Psoas muscle (tissue), 8 donors: ENCODE measurements around the gene SHPK. TPM values are rescaled to one million over a fixed set of nuclear protein-coding genes. Genes with fewer than 3 reads are reported as not detected.

Experiments
- ATAC-seq, 4 donors: fragments of 200-7000 bp; cut with Tn5 transposase; one replicate each; pipeline ENCODE4 v1.9.1; 2020; ENCODE audit warnings: moderate library complexity in 3 of 4, mild to moderate bottlenecking in 2 of 4
- DNase-seq, 2 donors: peaks; one replicate each; pipeline ENCODE4 v3.0.0-alpha.2; 2020
- H3K27ac ChIP-seq: fragments of 200-600 bp; one replicate; pipeline ENCODE4 v1.8.0; 2022
- H3K27me3 ChIP-seq, 3 donors: fragments of 200-600 bp in 1 of 3; one replicate each; pipeline versions ENCODE4 v1.6.1 to v1.8.0; 2013 to 2022; ENCODE audit warnings: low read length in 2 of 3, mild to moderate bottlenecking in 2 of 3, moderate library complexity in 1 of 3; ENCODE audit not compliant: insufficient read depth in 3 of 3
- H3K36me3 ChIP-seq, 2 donors: fragments of 200-600 bp in 1 of 2; one replicate each; pipeline versions ENCODE4 v1.6.1 to v1.8.0; 2013 to 2022; ENCODE audit warnings: low read depth in 1 of 2, mild to moderate bottlenecking in 1 of 2, moderate library complexity in 1 of 2; ENCODE audit not compliant: insufficient read depth in 1 of 2
- H3K4me1 ChIP-seq: fragments of 200-600 bp; one replicate; pipeline ENCODE4 v1.8.0; 2022
- H3K4me3 ChIP-seq: fragments of 200-600 bp; one replicate; pipeline ENCODE4 v1.8.0; 2022; ENCODE audit warnings: mild to moderate bottlenecking
- H3K9me3 ChIP-seq: fragments of 200-600 bp; one replicate; pipeline ENCODE4 v1.8.0; 2022
- CTCF ChIP-seq: fragments of 200-600 bp; IDR thresholded peaks from one replicate; pipeline ENCODE4 v1.8.0; 2022; ENCODE audit warnings: antibody characterized with exemption
- WGBS, 3 donors: extraction: QIAGEN DNeasy Blood & Tissue Kit; methylation state at CpG; one replicate each; pipeline versions ENCODE4 v1.1.6 to v1.1.7; 2013; 5-methylcytosine and 5-hydroxymethylcytosine counted together
- intact Hi-C, 2 donors: fragments of 100-400 bp; cut with DNase I; formaldehyde crosslinking; loops; one replicate each; pipeline versions ENCODE4 v1.11.0 to v1.14.2; 2022
- polyA plus RNA-seq, 3 donors: library from polyadenylated mRNA; stranded (reverse); fragments of 200-250 nt; gene quantifications; one replicate each; pipeline ENCODE4 v1.2.3, GENCODE V29; 2013
- total RNA-seq, 4 donors: library from RNA; stranded (reverse); fragmentation: NEBNext Ultra II Directional in 2 of 4; extraction: Animal tissue kit (Norgen Biotek cat#: 25700) in 2 of 4; gene quantifications; one replicate each; pipeline versions ENCODE4 v1.2.1 to v1.2.4, GENCODE V29; 2021 to 2023
- donor health status: healthy with polysubstance abuse.
- donor health status: DM: no; HTN: no; CAD: no; lungs with moderate emphysema.
- donor health status: Bipolar disorder and iron deficiency.
- donor health status: healthy.
- donor health status: DM: yes; HTN: yes; CAD: no.
- donor health status: DM: no; HTN: no; CAD: no.
- donor health status: DM: no; HTN: no; CAD: no.
- donor health status: DM: yes; HTN: yes; CAD: no.

The SHPK gene
- total and polyA plus RNA-seq, 7 donors, result 1.7 to 3.8 (median 2.2) TPM

- no peaks in the 10 kb centered on the region for H3K27me3 ChIP-seq
- no peak for ATAC-seq
- H3K36me3 ChIP-seq, result peaks cover 0 to 60% of the 10 kb centered on the region in 2 donors
- no peak for TF ChIP-seq CTCF
- intact Hi-C loops, result no loop called here
- no peak overlapping the region for H3K27ac ChIP-seq
- no peaks in the 10 kb centered on the region for H3K9me3 ChIP-seq
- 87 to 92% (median 90%) methylated on average over 8 to 11 of the region's 11 CpGs for WGBS, 3 donors
- H3K4me3 ChIP-seq, result no peak overlapping the region
- H3K4me1 ChIP-seq, result peaks cover 18% of the 10 kb centered on the region
- no peak for DNase-seq
Measured at GRCh38 chr17:3655766-3656165, 19.7 kb upstream of the SHPK start.

- DNase-seq, result peak in 1 of 2 donors; percentile 72
- no peak overlapping the region for H3K27ac ChIP-seq
- peaks cover 0 to 84% of the 10 kb centered on the region in 2 donors for H3K36me3 ChIP-seq
- TF ChIP-seq CTCF, result peak; percentile 49
- 52 to 63% (median 53%) methylated on average over 20 of the region's 20 CpGs for WGBS, 3 donors
- H3K27me3 ChIP-seq, result no peaks in the 10 kb centered on the region
- intact Hi-C loops, result no loop called here
- H3K9me3 ChIP-seq, result no peaks in the 10 kb centered on the region
- no peak overlapping the region for H3K4me3 ChIP-seq
- ATAC-seq, result peak; percentile 74 to 84 (median 82)
- no peaks in the 10 kb centered on the region for H3K4me1 ChIP-seq
Measured at GRCh38 chr17:3647769-3648555, 11.9 kb upstream of the SHPK start.

- peaks cover 0 to 83% of the 10 kb centered on the region in 2 donors for H3K36me3 ChIP-seq
Measured at GRCh38 chr17:3647251-3647650, 11.2 kb upstream of the SHPK start.

GRCh38 chr17:3645310-3645709 is 9.3 kb upstream of the SHPK start:
- intact Hi-C loops, result no loop called here
- H3K36me3 ChIP-seq, result peaks cover 0 to 65% of the 10 kb centered on the region in 2 donors
- DNase-seq, result no peak

More at GRCh38 chr17:3647251-3647650, 11.2 kb upstream of the SHPK start:
- Histone ChIP-seq H3K4me3 (no peak overlapping the region), H3K27ac (no peak overlapping the region), H3K27me3 (no peaks in the 10 kb centered on the region), H3K9me3 (no peaks in the 10 kb centered on the region), H3K4me1 (no peaks in the 10 kb centered on the region)
- DNase-seq (no peak), ATAC-seq (peak in 2 of 4 donors; percentile 10)
- TF ChIP-seq CTCF, result no peak
- 80 to 88% (median 81%) methylated on average over 12 of the region's 12 CpGs for WGBS, 3 donors
- intact Hi-C loops, result no loop called here

More at GRCh38 chr17:3645310-3645709, 9.3 kb upstream of the SHPK start:
- peaks cover 8% of the 10 kb centered on the region for H3K4me1 ChIP-seq
- H3K27me3 ChIP-seq, result no peaks in the 10 kb centered on the region
- H3K4me3 ChIP-seq, result no peak overlapping the region
- TF ChIP-seq CTCF, result no peak
- ATAC-seq, result no peak
- H3K27ac ChIP-seq, result no peak overlapping the region
- WGBS, 3 donors, result 58 to 87% (median 83%) methylated on average over 5 of the region's 5 CpGs
- no peaks in the 10 kb centered on the region for H3K9me3 ChIP-seq
